Neural crest cell (in vitro differentiated cells): ENCODE results near the gene CBR1. TPM values are rescaled to one million over a fixed set of nuclear protein-coding genes. Genes with fewer than 3 reads are reported as not detected.

ENCODE experiments used
- DNase-seq: peaks from one replicate; pipeline ENCODE4 v3.0.0; 2021; ENCODE audit warnings: low read depth, mixed read lengths, low spot score
- H3K27ac Mint-ChIP-seq: one replicate; pipeline ENCODE4 v1.8.0; 2021; ENCODE audit warnings: mild to moderate bottlenecking, mixed read lengths; ENCODE audit not compliant: unreplicated experiment
- H3K27me3 Mint-ChIP-seq: 2 replicates; pipeline ENCODE4 v1.8.0; 2021; ENCODE audit warnings: low read depth, mild to moderate bottlenecking, mixed read lengths
- H3K36me3 Mint-ChIP-seq: 2 replicates; pipeline ENCODE4 v1.8.0; 2021; ENCODE audit warnings: low read depth, mild to moderate bottlenecking, mixed read lengths
- H3K4me1 Mint-ChIP-seq: 2 replicates; pipeline ENCODE4 v1.8.0; 2021; ENCODE audit warnings: mixed read lengths
- H3K4me3 Mint-ChIP-seq: one replicate; pipeline ENCODE4 v1.8.0; 2021; ENCODE audit warnings: mild to moderate bottlenecking, mixed read lengths
- H3K9me3 Mint-ChIP-seq: 2 replicates; pipeline ENCODE4 v1.8.0; 2021; ENCODE audit warnings: mixed read lengths
- total RNA-seq: library from RNA; stranded (reverse); gene quantifications from 2 replicates; pipeline ENCODE4 v1.2.1, GENCODE V29; 2021
- TF ChIP-seq, protein P1 (sequence below): fragments of 200-600 bp; sonication (generic); conservative IDR thresholded peaks from 2 replicates; pipeline ENCODE4 v1.5.0; 2021; ENCODE audit warnings: antibody characterized with exemption, mild to moderate bottlenecking

CBR1 gene
- total RNA-seq, 1 donor from 2014 or later: 2.1 TPM

DNA sequence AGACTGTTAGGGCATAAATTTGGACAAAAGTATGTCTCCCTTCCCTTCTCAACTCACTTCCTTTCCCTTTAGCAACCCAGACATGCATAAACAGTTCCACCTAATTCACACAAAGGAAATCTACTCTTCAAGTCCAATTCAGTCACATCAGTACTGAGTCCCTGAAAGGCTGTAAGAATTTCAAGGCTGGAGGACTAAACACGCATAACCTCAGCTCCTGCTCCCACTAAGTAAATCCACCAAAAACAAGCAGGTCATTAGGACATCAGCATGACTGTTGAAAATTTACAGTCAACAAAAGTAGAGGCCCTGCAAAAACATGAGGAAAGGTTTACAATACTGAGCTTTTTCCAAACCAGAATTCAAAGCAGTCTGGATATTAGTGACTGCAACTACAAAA is 27.9 kb upstream of the CBR1 start:
- TF ChIP-seq, protein P1, sequence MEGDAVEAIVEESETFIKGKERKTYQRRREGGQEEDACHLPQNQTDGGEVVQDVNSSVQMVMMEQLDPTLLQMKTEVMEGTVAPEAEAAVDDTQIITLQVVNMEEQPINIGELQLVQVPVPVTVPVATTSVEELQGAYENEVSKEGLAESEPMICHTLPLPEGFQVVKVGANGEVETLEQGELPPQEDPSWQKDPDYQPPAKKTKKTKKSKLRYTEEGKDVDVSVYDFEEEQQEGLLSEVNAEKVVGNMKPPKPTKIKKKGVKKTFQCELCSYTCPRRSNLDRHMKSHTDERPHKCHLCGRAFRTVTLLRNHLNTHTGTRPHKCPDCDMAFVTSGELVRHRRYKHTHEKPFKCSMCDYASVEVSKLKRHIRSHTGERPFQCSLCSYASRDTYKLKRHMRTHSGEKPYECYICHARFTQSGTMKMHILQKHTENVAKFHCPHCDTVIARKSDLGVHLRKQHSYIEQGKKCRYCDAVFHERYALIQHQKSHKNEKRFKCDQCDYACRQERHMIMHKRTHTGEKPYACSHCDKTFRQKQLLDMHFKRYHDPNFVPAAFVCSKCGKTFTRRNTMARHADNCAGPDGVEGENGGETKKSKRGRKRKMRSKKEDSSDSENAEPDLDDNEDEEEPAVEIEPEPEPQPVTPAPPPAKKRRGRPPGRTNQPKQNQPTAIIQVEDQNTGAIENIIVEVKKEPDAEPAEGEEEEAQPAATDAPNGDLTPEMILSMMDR: no peak
- DNase-seq: no peak
- Mint-ChIP-seq H3K4me1 (no peaks in the 10 kb centered on the region), H3K27ac (no peak overlapping the region), H3K36me3 (peaks cover 9% of the 10 kb centered on the region), H3K9me3 (no peaks in the 10 kb centered on the region), H3K4me3 (no peak overlapping the region), H3K27me3 (no peaks in the 10 kb centered on the region)

DNA sequence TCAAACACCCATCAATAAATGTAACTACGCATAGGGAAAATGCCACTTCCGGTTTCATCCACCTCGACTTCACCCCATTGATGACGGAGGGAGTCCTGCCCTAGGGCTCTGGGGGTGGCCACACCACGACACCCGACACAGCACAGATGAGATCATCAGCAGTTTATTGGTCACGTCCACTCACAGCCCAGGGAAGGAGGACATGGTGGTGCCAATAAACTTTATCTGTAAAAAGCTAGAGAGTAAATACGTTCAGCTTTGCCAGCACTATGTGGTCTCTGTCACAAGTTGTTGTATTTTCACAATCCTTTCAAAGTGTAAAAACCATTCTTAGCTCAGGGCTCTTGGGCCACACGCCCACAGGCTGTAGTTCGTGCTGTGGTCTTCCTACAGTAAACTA is 25.8 kb upstream of the CBR1 start:
- DNase-seq: no peak
- TF ChIP-seq, protein P1: no peak
- Mint-ChIP-seq H3K36me3 (peaks cover 10% of the 10 kb centered on the region), H3K27me3 (no peaks in the 10 kb centered on the region), H3K4me1 (no peaks in the 10 kb centered on the region), H3K4me3 (no peak overlapping the region), H3K9me3 (no peaks in the 10 kb centered on the region), H3K27ac (no peak overlapping the region)

DNA sequence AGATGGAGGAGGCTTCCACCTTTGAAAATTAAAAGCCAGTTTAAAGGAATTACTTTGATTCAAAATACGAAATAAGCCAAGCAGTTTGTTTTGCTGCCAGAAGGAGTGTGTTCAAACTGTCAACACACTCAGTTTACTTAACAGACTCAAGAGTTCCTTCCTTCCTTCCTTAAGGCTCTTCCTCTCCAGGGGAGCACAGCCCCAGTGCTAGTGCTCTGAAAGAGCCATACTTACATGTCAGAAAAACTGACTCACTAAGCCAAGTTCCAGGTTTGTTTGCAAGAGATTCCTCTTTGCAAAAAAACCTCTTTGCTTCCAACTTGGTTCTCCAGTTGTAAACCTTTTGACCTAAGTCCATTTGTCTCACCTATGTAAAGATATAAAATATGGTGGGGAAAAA is 23.8 kb upstream of the CBR1 start:
- no peak overlapping the region for H3K4me3 Mint-ChIP-seq
- H3K9me3 Mint-ChIP-seq: no peaks in the 10 kb centered on the region
- no peaks in the 10 kb centered on the region for H3K27me3 Mint-ChIP-seq
- H3K36me3 Mint-ChIP-seq: peaks cover 26% of the 10 kb centered on the region
- TF ChIP-seq, protein P1: no peak
- no peak for DNase-seq
- H3K27ac Mint-ChIP-seq: no peak overlapping the region
- H3K4me1 Mint-ChIP-seq: no peaks in the 10 kb centered on the region

DNA sequence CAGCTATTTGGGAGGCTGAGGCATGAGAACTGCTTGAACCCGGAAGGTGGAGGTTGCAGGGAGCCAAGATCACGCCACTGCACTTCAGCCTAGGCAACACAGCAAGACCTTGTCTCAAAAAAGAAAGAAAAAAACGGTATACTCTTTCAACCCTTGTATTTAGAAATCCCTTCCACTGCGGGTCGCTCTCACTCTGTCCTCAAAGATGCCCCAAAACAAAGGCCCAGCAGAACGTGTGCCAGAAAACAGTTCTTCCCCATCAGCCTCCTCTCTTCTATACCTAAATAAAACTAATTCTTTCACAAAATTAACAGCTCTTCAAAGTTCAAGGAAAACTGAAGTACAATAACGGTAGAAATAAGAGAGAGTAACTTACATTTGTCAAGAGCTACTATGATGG is 22.7 kb upstream of the CBR1 start:
- no peaks in the 10 kb centered on the region for H3K9me3 Mint-ChIP-seq
- no peak for DNase-seq
- H3K27ac Mint-ChIP-seq: no peak overlapping the region
- H3K4me1 Mint-ChIP-seq: no peaks in the 10 kb centered on the region
- TF ChIP-seq, protein P1: no peak
- no peak overlapping the region for H3K4me3 Mint-ChIP-seq
- peaks cover 30% of the 10 kb centered on the region for H3K36me3 Mint-ChIP-seq
- no peaks in the 10 kb centered on the region for H3K27me3 Mint-ChIP-seq

DNA sequence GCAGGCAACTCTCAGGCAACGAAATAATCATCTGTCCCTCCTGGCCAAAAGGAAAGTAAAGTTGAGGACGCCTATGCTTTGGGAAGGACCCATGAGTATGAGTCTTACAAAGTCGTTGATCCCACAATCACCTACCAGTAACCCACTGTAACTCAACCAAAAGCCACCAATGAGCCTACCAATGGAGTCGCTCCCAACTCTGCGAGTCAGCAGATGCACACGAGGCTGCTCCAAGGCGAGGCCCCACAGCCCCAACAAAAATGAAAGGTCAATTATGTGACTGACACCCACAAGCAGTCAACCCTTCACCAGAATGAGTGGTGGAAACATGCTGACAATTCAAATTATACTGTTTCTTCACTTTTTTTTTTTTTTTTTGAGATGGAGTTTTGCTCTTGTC is 21.5 kb upstream of the CBR1 start:
- TF ChIP-seq, protein P1: no peak
- no peaks in the 10 kb centered on the region for H3K4me1 Mint-ChIP-seq
- no peaks in the 10 kb centered on the region for H3K27me3 Mint-ChIP-seq
- no peak overlapping the region for H3K4me3 Mint-ChIP-seq
- H3K36me3 Mint-ChIP-seq: peaks cover 30% of the 10 kb centered on the region
- H3K27ac Mint-ChIP-seq: no peak overlapping the region
- H3K9me3 Mint-ChIP-seq: no peaks in the 10 kb centered on the region
- DNase-seq: no peak
